H9 (cell line): ENCODE results near the gene METTL8. TPM values are rescaled to one million over a fixed set of nuclear protein-coding genes. Genes with fewer than 3 reads are reported as not detected.

Experiments
- DNase-seq: peaks from one replicate; pipeline ENCODE4 v3.0.0-alpha.2; 2017
- H2AFZ ChIP-seq: one replicate; pipeline ENCODE4 v1.6.1; 2013; ENCODE audit warnings: mild to moderate bottlenecking, low read length, control low read depth, moderate library complexity
- H2AK5ac ChIP-seq: 2 replicates; pipeline ENCODE4 v1.6.1; 2013; ENCODE audit warnings: low read length, control low read depth, mixed read lengths; ENCODE audit not compliant: insufficient read length
- H2BK120ac ChIP-seq: one replicate; pipeline ENCODE4 v1.6.1; 2013; ENCODE audit warnings: low read depth, mild to moderate bottlenecking, low read length, control low read depth, inconsistent platforms; ENCODE audit not compliant: poor library complexity, severe bottlenecking
- H2BK12ac ChIP-seq: 2 replicates; pipeline ENCODE4 v1.6.1; 2013; ENCODE audit warnings: low read length, control low read depth, mixed read lengths, low read depth; ENCODE audit not compliant: insufficient read length
- H2BK15ac ChIP-seq: 2 replicates; pipeline ENCODE4 v1.6.1; 2013; ENCODE audit warnings: low read depth, low read length, control low read depth
- H2BK20ac ChIP-seq: one replicate; pipeline ENCODE4 v1.6.1; 2013; ENCODE audit warnings: low read depth, mild to moderate bottlenecking, low read length, control low read depth, inconsistent platforms; ENCODE audit not compliant: poor library complexity, severe bottlenecking
- H2BK5ac ChIP-seq: 2 replicates; pipeline ENCODE4 v1.6.1; 2013; ENCODE audit warnings: low read length, control low read depth, mixed read lengths; ENCODE audit not compliant: insufficient read length
- H3K14ac ChIP-seq: 2 replicates; pipeline ENCODE4 v1.6.1; 2013; ENCODE audit warnings: low read length, control low read depth; ENCODE audit not compliant: insufficient read depth
- H3K18ac ChIP-seq: 2 replicates; pipeline ENCODE4 v1.6.1; 2013; ENCODE audit warnings: low read depth, mild to moderate bottlenecking, mixed read lengths, low read length, control low read depth; ENCODE audit not compliant: insufficient read length
- H3K23ac ChIP-seq: 2 replicates; pipeline ENCODE4 v1.6.1; 2013; ENCODE audit warnings: low read length, control low read depth, mixed read lengths, low read depth; ENCODE audit not compliant: insufficient read length
- H3K23me2 ChIP-seq: 2 replicates; pipeline ENCODE4 v1.6.1; 2013; ENCODE audit warnings: low read depth, mild to moderate bottlenecking, mixed read lengths, low read length, control low read depth; ENCODE audit not compliant: insufficient read length, poor library complexity, severe bottlenecking
- H3K27ac ChIP-seq: 2 replicates; pipeline ENCODE4 v1.5.1; 2013; ENCODE audit warnings: low read length, control low read depth, mixed read lengths, low read depth; ENCODE audit not compliant: insufficient read length
- H3K27me3 ChIP-seq: 2 replicates; pipeline ENCODE4 v1.6.1; 2013; ENCODE audit warnings: low read length, control low read depth, inconsistent platforms; ENCODE audit not compliant: insufficient read depth
- H3K4ac ChIP-seq: 2 replicates; pipeline ENCODE4 v1.6.1; 2013; ENCODE audit warnings: low read depth, mild to moderate bottlenecking, control low read depth, inconsistent platforms, low read length, moderate library complexity
- H3K4me1 ChIP-seq: 2 replicates; pipeline ENCODE4 v1.6.1; 2013; ENCODE audit warnings: low read length, control low read depth, inconsistent platforms; ENCODE audit not compliant: insufficient read depth
- H3K4me2 ChIP-seq: 2 replicates; pipeline ENCODE4 v1.6.1; 2013; ENCODE audit warnings: low read length, control low read depth, mixed read lengths; ENCODE audit not compliant: insufficient read length, insufficient read depth
- H3K56ac ChIP-seq: 2 replicates; pipeline ENCODE4 v1.6.1; 2013; ENCODE audit warnings: low read depth, mild to moderate bottlenecking, mixed read lengths, low read length, control low read depth; ENCODE audit not compliant: insufficient read length
- H3K79me1 ChIP-seq: 2 replicates; pipeline ENCODE4 v1.6.1; 2013; ENCODE audit warnings: low read depth, mild to moderate bottlenecking, moderate library complexity, low read length, control low read depth, inconsistent platforms; ENCODE audit not compliant: insufficient read depth, poor library complexity, severe bottlenecking
- H3K79me2 ChIP-seq: 2 replicates; pipeline ENCODE4 v1.6.1; 2013; ENCODE audit warnings: low read length, control low read depth, inconsistent platforms; ENCODE audit not compliant: insufficient read depth
- H3K9ac ChIP-seq: 2 replicates; pipeline ENCODE4 v1.6.1; 2013; ENCODE audit warnings: low read length, control low read depth, mixed read lengths; ENCODE audit not compliant: insufficient read length; ENCODE audit errors: extremely low read depth
- H3K9me3 ChIP-seq: one replicate; pipeline ENCODE4 v1.6.1; 2013; ENCODE audit warnings: low read depth, low read length, inconsistent platforms; ENCODE audit not compliant: control insufficient read depth
- H3T11ph ChIP-seq: one replicate; pipeline ENCODE4 v1.6.1; 2013; ENCODE audit warnings: mild to moderate bottlenecking, low read length, control low read depth, inconsistent platforms
- H4K20me1 ChIP-seq: one replicate; pipeline ENCODE4 v1.6.1; 2013; ENCODE audit not compliant: control insufficient read depth, insufficient read length, insufficient read depth
- H4K5ac ChIP-seq: 2 replicates; pipeline ENCODE4 v1.6.1; 2013; ENCODE audit warnings: low read depth, mild to moderate bottlenecking, mixed read lengths, low read length, control low read depth; ENCODE audit not compliant: insufficient read length
- H4K8ac ChIP-seq: replicated peaks from 2 replicates; pipeline ENCODE4 v1.6.1; 2013; ENCODE audit warnings: low read length, control low read depth, mixed read lengths, low read depth; ENCODE audit not compliant: insufficient read length
- H4K91ac ChIP-seq: 2 replicates; pipeline ENCODE4 v1.6.1; 2013; ENCODE audit warnings: low read depth, mild to moderate bottlenecking, moderate library complexity, mixed read lengths, low read length, control low read depth; ENCODE audit not compliant: insufficient read length
- H3K27ac Mint-ChIP-seq, 3 experiments: 2 replicates in 2 of 3; 3 replicates in 1 of 3; pipeline ENCODE4 v1.8.0; 2020 to 2021; ENCODE audit warnings: mixed read lengths in 3 of 3, mild to moderate bottlenecking in 1 of 3, moderate library complexity in 1 of 3
- H3K27me3 Mint-ChIP-seq: 2 replicates; pipeline ENCODE4 v1.8.0; 2021; ENCODE audit warnings: low read depth, mild to moderate bottlenecking, moderate library complexity, mixed read lengths
- H3K36me3 Mint-ChIP-seq, 3 experiments: 2 replicates in 2 of 3; 3 replicates in 1 of 3; pipeline ENCODE4 v1.8.0; 2020 to 2021; ENCODE audit warnings: low read depth in 3 of 3, mixed read lengths in 3 of 3; ENCODE audit not compliant: insufficient read depth in 1 of 3
- H3K4me1 Mint-ChIP-seq, 2 experiments: 2 replicates each; pipeline ENCODE4 v1.8.0; 2020; ENCODE audit warnings: mixed read lengths in 2 of 2
- H3K4me3 Mint-ChIP-seq, 2 experiments: 2 replicates in 1 of 2; 3 replicates in 1 of 2; pipeline ENCODE4 v1.8.0; 2020 to 2021; ENCODE audit warnings: mild to moderate bottlenecking in 2 of 2, mixed read lengths in 2 of 2, moderate library complexity in 1 of 2
- H3K9me3 Mint-ChIP-seq, 2 experiments: 2 replicates in 1 of 2; 3 replicates in 1 of 2; pipeline ENCODE4 v1.8.0; 2020; ENCODE audit warnings: mild to moderate bottlenecking in 2 of 2, mixed read lengths in 2 of 2, moderate library complexity in 1 of 2
- CTCF ChIP-seq: fragments of 200-600 bp; sonication (generic); conservative IDR thresholded peaks from 3 replicates; pipeline ENCODE4 v1.8.0; 2021; ENCODE audit warnings: antibody characterized with exemption, mild to moderate bottlenecking
- WGBS: extraction: QIAGEN DNeasy Blood & Tissue Kit; methylation state at CpG from one replicate; pipeline ENCODE4 v1.1.7; 2013; ENCODE audit warnings: missing lambda C conversion rate, low lambda C conversion rate, mixed read lengths; ENCODE audit not compliant: insufficient read length; ENCODE audit errors: extremely low coverage; 5-methylcytosine and 5-hydroxymethylcytosine counted together
- total RNA-seq: library from RNA; stranded (reverse); gene quantifications from 2 replicates; pipeline ENCODE4 v1.2.1, GENCODE V29; 2021

Gene METTL8
- total RNA-seq, 1 experiment from 2014 or later = 40.9 TPM

- H3K79me2 ChIP-seq = no peaks in the 10 kb centered on the region
- no peak overlapping the region for H3K56ac ChIP-seq
- H3K4me2 ChIP-seq = no peak overlapping the region
- H2BK20ac ChIP-seq = no peak overlapping the region
- H2AK5ac ChIP-seq = no peak overlapping the region
- H4K5ac ChIP-seq = no peak overlapping the region
- H3K18ac ChIP-seq = no peak overlapping the region
- H3K9ac ChIP-seq = no peak overlapping the region
- TF ChIP-seq CTCF = no peak
- peaks cover 6 to 16% (median 12%) of the 10 kb centered on the region in 3 experiments; a peak in 6 of 7 replicates for H3K36me3 Mint-ChIP-seq
- no peak overlapping the region for H3K14ac ChIP-seq
- no peaks in the 10 kb centered on the region for H3K9me3 ChIP-seq
- no peak overlapping the region for H3T11ph ChIP-seq
- no peak overlapping the region for H4K91ac ChIP-seq
- no peaks in the 10 kb centered on the region for H3K23me2 ChIP-seq
- H3K79me1 ChIP-seq = no peaks in the 10 kb centered on the region
- peak overlapping the region; percentile 50 to 67 (median 54); a peak in 3 of 7 replicates for H3K27ac Mint-ChIP-seq
- H2BK12ac ChIP-seq = no peak overlapping the region
- no peak overlapping the region for H4K8ac ChIP-seq
- H2BK5ac ChIP-seq = no peak overlapping the region
- no peak overlapping the region for H2BK120ac ChIP-seq
- H3K23ac ChIP-seq = no peak overlapping the region
- no peaks in the 10 kb centered on the region for H3K9me3 Mint-ChIP-seq
- no CpG with 5 or more reads among the region's 5 CpGs for WGBS
- DNase-seq = no peak
- no peaks in the 10 kb centered on the region for H4K20me1 ChIP-seq
- no peak overlapping the region for H2AFZ ChIP-seq
- peaks cover 27 to 28% of the 10 kb centered on the region in 2 experiments for H3K4me1 Mint-ChIP-seq
- H3K4ac ChIP-seq = no peak overlapping the region
- no peak overlapping the region for H3K27ac ChIP-seq
- H2BK15ac ChIP-seq = no peak overlapping the region
- no peaks in the 10 kb centered on the region; the same call in 1 of the 2 replicates for H3K27me3 Mint-ChIP-seq
- no peaks in the 10 kb centered on the region for H3K27me3 ChIP-seq
- H3K4me3 Mint-ChIP-seq = no peak overlapping the region
- peaks cover 6% of the 10 kb centered on the region for H3K4me1 ChIP-seq
These were observed 103.4 kb downstream of the METTL8 start for GRCh38 chr2:171330155-171330956.
